Stimulated activated CD4-positive, alpha-beta T cell treated with anti-CD3 and anti-CD28 coated beads, Interleukin-1b, Interleukin-23, amount 100 ng/mL, for 24 hours (primary cell): Measurements from ENCODE around the gene AKAP13.
A peak's percentile ranks its signal among the peaks of the same experiment; 100 is the strongest.

ENCODE experiments used
- DNase-seq, 4 experiments: peaks; one replicate each; pipeline ENCODE4 v3.0.0-alpha.2; 2020; ENCODE audit warnings: low read depth in 4 of 4, low spot score in 1 of 4

The AKAP13 gene

GRCh38 chr15:85593809-85594445, 213.5 kb downstream of the AKAP13 start:
- no peak for DNase-seq

DNA sequence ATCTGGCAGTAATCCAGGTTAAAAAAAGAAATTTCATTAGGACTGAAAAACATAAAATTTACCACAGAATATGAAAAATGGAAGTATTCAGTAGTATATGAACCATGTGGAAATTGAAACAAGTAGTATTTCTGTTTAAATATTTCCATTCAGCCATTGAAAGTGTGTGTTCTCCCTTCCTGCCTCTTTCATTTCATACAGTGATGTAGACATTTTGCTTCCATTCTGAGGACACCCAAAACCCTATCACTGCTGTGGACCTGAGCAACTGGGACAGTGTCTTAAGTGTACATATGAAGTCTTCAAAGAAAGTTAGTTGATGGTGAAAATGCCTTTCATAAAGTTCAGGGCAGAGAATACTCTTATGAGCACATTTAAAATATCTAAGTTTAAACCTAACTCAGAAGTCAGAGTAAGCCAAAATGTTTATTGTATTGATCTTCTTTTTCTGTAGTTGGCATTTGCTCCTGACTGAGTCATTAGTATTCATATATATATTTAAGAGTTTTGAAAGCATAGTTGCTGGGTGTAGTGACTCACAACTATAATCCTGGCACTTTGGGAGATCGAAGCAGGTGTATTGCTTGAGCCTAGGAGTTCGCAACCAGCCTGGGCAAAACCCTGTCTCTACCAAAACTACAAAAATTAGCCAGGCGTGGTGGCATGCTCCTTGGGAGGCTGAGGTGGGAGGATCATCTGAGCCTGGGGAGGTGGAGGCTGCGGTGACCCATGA, 215.6 kb downstream of the AKAP13 start:
- DNase-seq, result no peak

GRCh38 chr15:85597155-85597815, 216.9 kb downstream of the AKAP13 start:
- no peak for DNase-seq

GRCh38 chr15:85598219-85598618, 217.8 kb downstream of the AKAP13 start:
- DNase-seq, result no peak

GRCh38 chr15:85598718-85599398, 218.5 kb downstream of the AKAP13 start:
- DNase-seq, result no peak

DNA sequence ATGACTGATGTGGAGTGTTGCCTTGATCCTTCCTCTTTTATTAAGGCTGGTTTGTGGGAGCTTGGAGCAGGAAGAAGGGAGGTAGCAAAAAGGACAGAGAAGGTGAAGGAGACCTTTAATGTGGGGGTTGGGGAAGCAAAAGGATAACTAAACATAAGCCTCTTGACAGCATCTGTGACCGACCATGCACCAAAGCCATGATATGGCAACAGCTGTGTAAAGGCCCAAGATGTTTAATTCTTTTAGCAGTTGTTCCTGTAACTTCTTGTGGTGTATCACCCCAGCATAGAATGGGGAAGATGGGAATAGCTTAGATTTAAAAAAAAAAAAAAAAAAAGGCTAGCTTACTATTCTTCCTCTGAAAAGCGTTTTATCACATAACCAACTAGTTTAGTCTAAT, 219.6 kb downstream of the AKAP13 start:
- DNase-seq, result no peak

- DNase-seq, result no peak
These were observed 222.8 kb downstream of the AKAP13 start for GRCh38 chr15:85603160-85603559.

- no peak for DNase-seq
These were observed 223.3 kb downstream of the AKAP13 start for GRCh38 chr15:85603703-85604102.

DNA sequence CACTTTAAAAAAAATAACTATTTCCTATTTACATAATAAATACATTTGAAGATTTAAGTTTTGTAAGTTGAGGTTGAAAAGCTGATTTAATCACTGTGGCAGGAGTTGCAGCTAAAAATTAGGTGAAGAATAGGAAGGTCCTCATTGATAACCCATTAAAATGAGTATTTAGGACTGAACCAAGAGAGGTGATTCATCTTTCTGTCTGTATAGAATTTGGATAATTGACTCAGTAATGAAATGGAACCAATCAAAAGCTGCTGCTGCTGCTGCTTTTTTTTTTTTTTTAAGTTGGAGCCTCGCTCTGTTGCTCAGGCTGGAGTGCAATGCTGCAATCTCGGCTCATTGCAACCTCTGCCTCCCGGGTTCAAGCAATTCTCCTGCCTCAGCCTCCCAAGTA, 223.8 kb downstream of the AKAP13 start:
- DNase-seq, result no peak

DNA sequence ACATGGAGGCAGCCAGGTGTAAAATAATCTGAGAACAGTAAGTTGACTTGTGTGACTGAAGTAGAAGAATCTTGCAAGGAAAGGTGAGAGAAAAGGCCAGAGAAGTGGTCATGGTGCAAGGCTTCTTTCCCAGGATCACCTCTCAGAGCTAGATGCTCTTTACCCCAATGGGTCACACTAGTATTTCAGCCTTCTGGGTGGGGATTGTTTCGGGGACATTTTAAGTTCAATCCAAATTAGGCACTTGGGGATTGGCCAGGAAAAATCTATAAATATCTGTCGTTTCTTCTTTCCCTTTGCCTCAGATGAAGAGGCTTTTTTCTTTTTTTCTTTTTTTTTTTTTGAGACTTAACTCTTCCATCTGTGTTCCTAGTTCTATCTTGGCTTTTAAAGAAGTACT, 226.3 kb downstream of the AKAP13 start:
- no peak for DNase-seq

GRCh38 chr15:85607141-85607806, 226.9 kb downstream of the AKAP13 start:
- no peak for DNase-seq

- no peak for DNase-seq
These were observed 227.4 kb downstream of the AKAP13 start for GRCh38 chr15:85607842-85608241.

- DNase-seq, result no peak
These were observed 229.1 kb downstream of the AKAP13 start for GRCh38 chr15:85609492-85609891.

- no peak for DNase-seq
These were observed 231.0 kb downstream of the AKAP13 start for GRCh38 chr15:85611361-85611760.

DNA sequence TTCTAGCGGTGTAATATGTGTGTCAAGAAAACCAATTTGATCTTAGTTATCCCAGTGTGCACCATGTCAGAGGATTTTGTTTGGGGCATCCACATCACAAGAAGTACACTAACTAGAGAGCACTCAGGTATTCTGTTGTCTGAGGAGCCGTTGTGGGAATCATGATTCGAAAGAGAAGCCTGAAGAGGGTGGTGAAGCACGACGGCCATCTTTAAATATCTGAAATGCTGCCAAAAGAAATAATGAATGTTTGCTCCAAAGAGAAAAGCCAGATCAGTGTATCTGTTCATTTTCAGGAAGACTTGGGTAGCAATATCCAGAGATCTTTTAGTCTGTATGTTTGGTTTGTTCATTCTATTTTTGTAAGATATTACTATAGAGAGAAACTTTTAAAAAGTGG, 233.7 kb downstream of the AKAP13 start:
- no peak for DNase-seq

GRCh38 chr15:85615930-85616329, 235.5 kb downstream of the AKAP13 start:
- DNase-seq, result no peak

DNA sequence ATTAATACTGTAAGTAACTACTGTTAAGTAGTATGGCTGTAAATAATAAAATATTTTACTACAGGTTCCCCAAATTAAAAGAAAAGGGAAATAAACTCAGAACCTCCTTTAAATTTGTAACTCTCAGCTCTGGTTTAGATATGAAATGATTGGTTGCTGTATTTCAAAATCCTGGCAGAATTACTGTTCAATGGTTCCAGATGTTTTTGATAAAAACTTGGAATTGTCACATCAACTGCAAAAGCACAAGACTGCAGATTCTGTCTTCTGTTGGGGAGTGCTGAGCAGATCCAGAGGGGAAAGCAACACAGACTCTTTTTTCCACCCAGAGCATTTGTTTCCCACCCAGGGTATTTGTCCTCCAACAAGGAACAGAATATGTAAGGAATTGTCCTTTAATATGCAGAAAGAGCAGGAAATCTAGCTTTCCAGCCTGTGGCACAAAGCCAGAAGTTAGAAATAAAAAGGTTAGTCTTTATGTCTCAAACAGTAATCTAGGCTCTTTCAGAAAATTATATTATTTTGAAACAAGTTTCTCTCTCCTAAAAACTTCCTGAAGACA, 236.2 kb downstream of the AKAP13 start:
- DNase-seq, result no peak

- DNase-seq, result no peak
These were observed 237.8 kb downstream of the AKAP13 start for GRCh38 chr15:85618228-85618505.

DNA sequence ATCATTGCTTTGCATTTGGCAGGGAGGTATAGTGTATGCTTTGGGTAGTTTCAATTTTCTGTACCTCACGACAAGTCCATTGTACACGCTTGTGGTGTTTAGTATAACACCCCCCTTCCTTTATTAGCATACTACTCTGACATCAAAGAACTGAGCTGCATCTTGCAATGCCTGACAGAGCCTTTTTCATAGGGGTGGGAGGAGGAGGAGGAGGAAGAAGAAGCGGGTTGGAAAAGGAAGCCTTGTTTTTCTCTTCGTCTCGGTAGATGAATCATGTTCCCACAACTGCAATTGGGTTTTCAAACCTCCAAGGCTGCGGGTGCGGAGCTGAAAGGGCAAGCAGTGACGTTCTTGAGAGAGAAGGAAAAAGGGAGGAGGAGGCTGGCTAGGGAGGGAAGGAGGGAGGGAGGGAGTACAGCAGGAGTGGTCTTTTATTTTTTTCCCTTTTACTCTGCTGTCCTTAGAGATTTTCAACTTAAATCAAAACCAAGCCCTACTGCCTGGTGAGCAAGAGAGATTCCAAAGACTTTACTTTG, 238.6 kb downstream of the AKAP13 start:
- peak in 3 of 4 experiments; percentile 20 to 50 (median 29) for DNase-seq

DNA sequence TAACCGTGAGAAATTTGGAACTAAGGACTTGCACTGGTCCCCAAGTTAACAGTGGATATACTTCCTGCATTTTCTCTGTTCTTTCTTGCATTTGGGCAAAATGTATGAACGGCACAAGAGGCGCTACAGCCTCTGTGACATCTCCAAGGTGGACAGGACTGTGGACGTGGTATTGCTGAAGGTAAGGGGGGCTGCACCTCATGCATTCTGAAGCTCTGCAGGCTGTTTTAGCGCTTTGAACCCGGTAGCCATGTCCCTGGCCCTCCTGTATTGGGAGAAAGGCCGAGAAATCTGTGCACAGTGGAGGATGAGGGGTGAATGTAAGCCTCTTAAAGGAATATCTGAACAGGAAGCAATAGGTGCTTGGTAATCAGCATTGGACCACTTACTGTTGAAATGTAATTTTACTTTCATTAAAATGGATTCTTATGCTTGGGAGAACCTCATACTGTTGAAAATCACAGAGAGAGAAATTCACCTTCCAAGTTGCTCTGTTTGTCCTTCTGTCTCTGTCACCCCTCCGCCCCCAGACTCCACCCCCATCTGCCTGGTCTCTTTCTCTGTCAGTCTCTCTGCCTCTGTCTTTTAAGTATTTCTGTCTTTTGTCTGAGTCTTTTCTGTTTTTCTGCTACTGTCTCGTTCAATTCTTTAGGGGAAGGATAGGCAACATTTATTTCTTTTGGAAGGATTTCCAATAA, 239.7 kb downstream of the AKAP13 start:
- no peak for DNase-seq
